ENCODE data around the gene SLC4A4.

Gene SLC4A4

GRCh38 chr4:71608678-71609071 is 269.9 kb downstream of the SLC4A4 start (continued):
- no peak for TF ChIP-seq ZNF169 (tag by site-specific recombination; IDR thresholded peaks at IDR 0.05)

GRCh38 chr4:71609167-71609566 is 270.3 kb downstream of the SLC4A4 start:
- TF ChIP-seq ZNF146 (tag by site-specific recombination; IDR thresholded peaks at IDR 0.05) (no peak), ZNF654 (tag by site-specific recombination; IDR thresholded peaks at IDR 0.05; ENCODE audit: low read depth) (no peak), ZNF169 (tag by site-specific recombination; IDR thresholded peaks at IDR 0.05) (no peak), ZNF248 (tag by site-specific recombination; IDR thresholded peaks at IDR 0.05) (no peak), ZNF610 (tag by site-specific recombination; IDR thresholded peaks at IDR 0.05; ENCODE audit: borderline replicate concordance) (no peak)
- Histone ChIP-seq H3K4me1 (ENCODE audit: control insufficient read depth, insufficient read depth, low read length) (no peaks in the 10 kb centered on the region), H3K4me3 (ENCODE audit: low read depth, low read length) (no peak overlapping the region), H3K27ac (ENCODE audit: extremely low read depth, low read depth, low read length) (no peak overlapping the region), H3K9me3 (ENCODE audit: control insufficient read depth, insufficient read depth, low read depth, low read length) (no peaks in the 10 kb centered on the region), H3K36me3 (ENCODE audit: control insufficient read depth in 2 of 2, insufficient read depth in 1 of 2, low read length in 2 of 2) (no peaks in the 10 kb centered on the region)
- CTCF ChIA-PET = no interaction called here
- POLR2A ChIA-PET = no interaction called here

- ChIA-PET CTCF (no interaction called here), POLR2A (no interaction called here)
- H3K9me3 ChIP-seq (ENCODE audit: control insufficient read depth, insufficient read depth, low read depth, low read length) = no peaks in the 10 kb centered on the region
- H3K4me1 ChIP-seq (ENCODE audit: control insufficient read depth, insufficient read depth, low read length) = no peaks in the 10 kb centered on the region
- no peaks in the 10 kb centered on the region for H3K36me3 ChIP-seq (ENCODE audit: control insufficient read depth in 2 of 2, insufficient read depth in 1 of 2, low read length in 2 of 2)
- no peak overlapping the region for H3K27ac ChIP-seq (ENCODE audit: extremely low read depth, low read depth, low read length)
- H3K4me3 ChIP-seq (ENCODE audit: low read depth, low read length) = no peak overlapping the region
- TF ChIP-seq ZBTB21 (tag by site-specific recombination; IDR thresholded peaks at IDR 0.05) (no peak), ZNF266 (tag by site-specific recombination; IDR thresholded peaks at IDR 0.05; ENCODE audit: low read depth) (no peak), IKZF3 (tag by site-specific recombination; IDR thresholded peaks at IDR 0.05) (no peak), KLF17 (tag by site-specific recombination; IDR thresholded peaks at IDR 0.05) (no peak), ZNF19 (tag by site-specific recombination; IDR thresholded peaks at IDR 0.05; ENCODE audit: low read depth) (no peak), ZBTB48 (tag by site-specific recombination; IDR thresholded peaks at IDR 0.05) (no peak), ZNF777 (tag by site-specific recombination; IDR thresholded peaks at IDR 0.05; ENCODE audit: borderline replicate concordance) (no peak), ZNF837 (tag by site-specific recombination; IDR thresholded peaks at IDR 0.05) (no peak), ZBTB8A (tag by site-specific recombination; IDR thresholded peaks at IDR 0.05) (no peak), ZNF423 (tag by site-specific recombination; IDR thresholded peaks at IDR 0.05) (no peak), GLI4 (tag by site-specific recombination; IDR thresholded peaks at IDR 0.05) (no peak), INSM2 (tag by site-specific recombination; IDR thresholded peaks at IDR 0.05) (no peak), ZNF830 (tag by site-specific recombination; IDR thresholded peaks at IDR 0.05; ENCODE audit: low read depth) (no peak), ZNF560 (tag by site-specific recombination; IDR thresholded peaks at IDR 0.05; ENCODE audit: borderline replicate concordance) (no peak), ZNF274 (IDR thresholded peaks at IDR 0.05; ENCODE audit: low read length) (no peak), ZNF274 (tag by site-specific recombination; IDR thresholded peaks at IDR 0.05; ENCODE audit: borderline replicate concordance) (no peak), ZSCAN16 (tag by site-specific recombination; IDR thresholded peaks at IDR 0.05) (no peak), ZNF629 (tag by site-specific recombination; IDR thresholded peaks at IDR 0.05) (no peak), PRDM6 (tag by site-specific recombination; IDR thresholded peaks at IDR 0.05) (no peak)
These were observed 270.8 kb downstream of the SLC4A4 start for GRCh38 chr4:71609651-71610050.

All from HEK293 (cell line).